DOHH2 (cell line): ENCODE measurements around the gene RBBP8NL.

Experiments
- H3F3A ChIP-seq: fragments of 200-600 bp; sonication (generic), shearing (Covaris generic); 2 replicates; pipeline ENCODE4 v1.6.0; 2016; ENCODE audit warnings: antibody characterized with exemption, mild to moderate bottlenecking; ENCODE audit not compliant: control insufficient read depth, insufficient read depth
- H3K27ac ChIP-seq: fragments of 200-600 bp; sonication (generic); 2 replicates; pipeline ENCODE4 v1.5.1; 2014; ENCODE audit warnings: low read depth, mild to moderate bottlenecking, low read length, moderate library complexity
- H3K27me3 ChIP-seq: fragments of 200-600 bp; sonication (generic); 2 replicates; pipeline ENCODE4 v1.6.1; 2014; ENCODE audit warnings: mild to moderate bottlenecking, low read length, mixed read lengths; ENCODE audit not compliant: control insufficient read depth
- H3K36me3 ChIP-seq: fragments of 200-600 bp; sonication (generic); 2 replicates; pipeline ENCODE4 v1.6.1; 2014; ENCODE audit warnings: mild to moderate bottlenecking, low read length, moderate library complexity, mixed read lengths; ENCODE audit not compliant: control insufficient read depth
- H3K4me1 ChIP-seq: fragments of 200-600 bp; sonication (generic); 2 replicates; pipeline ENCODE4 v1.6.1; 2014; ENCODE audit warnings: mild to moderate bottlenecking, low read length, mixed read lengths; ENCODE audit not compliant: control insufficient read depth
- H3K4me2 ChIP-seq: fragments of 200-600 bp; sonication (generic); 2 replicates; pipeline ENCODE4 v1.6.0; 2014; ENCODE audit warnings: mild to moderate bottlenecking, low read length, moderate library complexity
- H3K4me3 ChIP-seq: fragments of 200-600 bp; sonication (generic); 2 replicates; pipeline ENCODE4 v1.5.1; 2014; ENCODE audit warnings: mild to moderate bottlenecking, low read length, mixed read lengths
- H3K79me2 ChIP-seq: fragments of 200-600 bp; sonication (generic); 2 replicates; pipeline ENCODE4 v1.6.1; 2014; ENCODE audit warnings: mild to moderate bottlenecking, low read length, mixed read lengths; ENCODE audit not compliant: control insufficient read depth
- H3K9me2 ChIP-seq: fragments of 200-600 bp; sonication (generic); replicated peaks from 2 replicates; pipeline ENCODE4 v1.6.1; 2014; ENCODE audit warnings: mild to moderate bottlenecking, low read length, mixed read lengths; ENCODE audit not compliant: control insufficient read depth
- H3K9me3 ChIP-seq: fragments of 200-600 bp; sonication (generic); 2 replicates; pipeline ENCODE4 v1.6.1; 2014; ENCODE audit warnings: antibody characterized with exemption, low read length, mixed read lengths; ENCODE audit not compliant: control insufficient read depth, insufficient read depth
- H4K20me1 ChIP-seq: fragments of 200-600 bp; sonication (generic); 2 replicates; pipeline ENCODE4 v1.6.0; 2014; ENCODE audit warnings: low read depth, mild to moderate bottlenecking, antibody characterized with exemption, low read length, moderate library complexity; ENCODE audit not compliant: control insufficient read depth, insufficient read depth
- EZH2phosphoT487 ChIP-seq: fragments of 200-600 bp; sonication (generic); IDR thresholded peaks from 2 replicates; pipeline ENCODE4 v1.6.1; 2017; ENCODE audit warnings: borderline replicate concordance, mild to moderate bottlenecking, antibody characterized with exemption, low read length, moderate library complexity, mixed read lengths
- TF ChIP-seq, protein P1 (sequence below): fragments of 200-600 bp; sonication (generic); IDR thresholded peaks from one replicate; pipeline ENCODE4 v1.5.1; 2014; ENCODE audit warnings: antibody characterized with exemption, mild to moderate bottlenecking, low read depth, low read length; ENCODE audit not compliant: poor library complexity, severe bottlenecking

The RBBP8NL gene

DNA sequence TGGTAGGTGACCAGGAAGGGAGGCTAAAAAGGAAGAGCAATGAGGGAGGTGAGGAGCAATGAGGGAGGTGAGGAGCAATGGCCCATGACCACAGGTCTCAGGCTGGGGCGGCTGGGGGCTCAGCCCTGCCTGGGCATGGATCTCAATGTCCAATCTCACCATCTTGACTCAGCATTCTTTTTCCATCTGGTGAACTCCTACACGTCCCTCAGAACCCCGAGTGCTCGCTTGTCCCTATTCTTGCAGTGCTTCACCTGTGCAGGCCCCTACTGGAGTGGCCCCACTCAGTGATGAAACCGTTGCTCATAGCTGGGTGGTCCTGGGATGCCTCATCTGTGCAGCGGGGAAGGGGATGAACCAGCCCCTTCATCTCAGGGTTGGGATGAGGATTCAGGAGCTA, 16.9 kb upstream of the RBBP8NL start:
- H3K9me3 ChIP-seq, result no peaks in the 10 kb centered on the region
- no peaks in the 10 kb centered on the region for H3K9me2 ChIP-seq
- H3K4me1 ChIP-seq, result peaks cover 6% of the 10 kb centered on the region
- no peak overlapping the region for H3K4me2 ChIP-seq
- H3K27ac ChIP-seq, result no peak overlapping the region
- no peaks in the 10 kb centered on the region for H3F3A ChIP-seq
- H3K4me3 ChIP-seq, result no peak overlapping the region
- no peaks in the 10 kb centered on the region for H3K36me3 ChIP-seq
- no peak for TF ChIP-seq EZH2phosphoT487
- TF ChIP-seq, protein P1, sequence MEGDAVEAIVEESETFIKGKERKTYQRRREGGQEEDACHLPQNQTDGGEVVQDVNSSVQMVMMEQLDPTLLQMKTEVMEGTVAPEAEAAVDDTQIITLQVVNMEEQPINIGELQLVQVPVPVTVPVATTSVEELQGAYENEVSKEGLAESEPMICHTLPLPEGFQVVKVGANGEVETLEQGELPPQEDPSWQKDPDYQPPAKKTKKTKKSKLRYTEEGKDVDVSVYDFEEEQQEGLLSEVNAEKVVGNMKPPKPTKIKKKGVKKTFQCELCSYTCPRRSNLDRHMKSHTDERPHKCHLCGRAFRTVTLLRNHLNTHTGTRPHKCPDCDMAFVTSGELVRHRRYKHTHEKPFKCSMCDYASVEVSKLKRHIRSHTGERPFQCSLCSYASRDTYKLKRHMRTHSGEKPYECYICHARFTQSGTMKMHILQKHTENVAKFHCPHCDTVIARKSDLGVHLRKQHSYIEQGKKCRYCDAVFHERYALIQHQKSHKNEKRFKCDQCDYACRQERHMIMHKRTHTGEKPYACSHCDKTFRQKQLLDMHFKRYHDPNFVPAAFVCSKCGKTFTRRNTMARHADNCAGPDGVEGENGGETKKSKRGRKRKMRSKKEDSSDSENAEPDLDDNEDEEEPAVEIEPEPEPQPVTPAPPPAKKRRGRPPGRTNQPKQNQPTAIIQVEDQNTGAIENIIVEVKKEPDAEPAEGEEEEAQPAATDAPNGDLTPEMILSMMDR, result no peak
- H4K20me1 ChIP-seq, result no peaks in the 10 kb centered on the region
- H3K79me2 ChIP-seq, result no peaks in the 10 kb centered on the region
- 0 out of 2 replicates have a peak, but pooled peaks cover 3% of the 10 kb centered on the region for H3K27me3 ChIP-seq

DNA sequence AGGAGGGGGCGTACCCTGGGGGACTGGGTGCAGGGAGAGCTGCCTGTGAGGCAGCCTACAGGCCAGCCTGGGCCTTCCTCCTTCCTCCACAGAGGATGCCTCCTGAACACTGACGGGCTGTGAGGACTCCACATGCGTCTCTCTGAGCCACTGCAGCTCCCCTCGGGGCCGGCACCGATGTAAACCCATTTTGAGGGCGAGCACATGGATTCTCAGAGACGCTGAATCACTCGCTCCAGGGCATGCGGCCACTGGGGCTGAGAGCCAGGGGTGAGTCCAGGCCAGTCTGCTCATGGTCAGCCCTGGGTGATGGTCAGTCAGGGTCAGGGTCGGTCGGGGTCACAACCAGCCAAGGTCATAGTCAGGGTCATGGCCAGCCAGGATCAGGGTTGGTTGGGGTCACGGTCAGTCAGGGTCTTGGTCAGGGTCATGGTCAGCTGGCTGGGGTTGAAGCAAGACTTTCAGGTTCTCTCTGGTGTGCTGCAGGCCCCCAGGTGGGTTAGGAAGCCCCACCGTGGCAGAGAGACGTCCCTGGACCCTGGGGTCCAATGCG, 14.7 kb upstream of the RBBP8NL start:
- Histone ChIP-seq H3K9me2 (no peaks in the 10 kb centered on the region), H3K36me3 (no peaks in the 10 kb centered on the region), H3F3A (no peaks in the 10 kb centered on the region), H3K27me3 (0 out of 2 replicates have a peak, but pooled peaks cover 3% of the 10 kb centered on the region), H4K20me1 (no peaks in the 10 kb centered on the region), H3K79me2 (no peaks in the 10 kb centered on the region), H3K4me3 (no peak overlapping the region), H3K4me1 (peaks cover 10% of the 10 kb centered on the region), H3K9me3 (no peaks in the 10 kb centered on the region), H3K27ac (no peak overlapping the region), H3K4me2 (no peak overlapping the region)
- TF ChIP-seq EZH2phosphoT487, result no peak
- TF ChIP-seq, protein P1, result no peak

DNA sequence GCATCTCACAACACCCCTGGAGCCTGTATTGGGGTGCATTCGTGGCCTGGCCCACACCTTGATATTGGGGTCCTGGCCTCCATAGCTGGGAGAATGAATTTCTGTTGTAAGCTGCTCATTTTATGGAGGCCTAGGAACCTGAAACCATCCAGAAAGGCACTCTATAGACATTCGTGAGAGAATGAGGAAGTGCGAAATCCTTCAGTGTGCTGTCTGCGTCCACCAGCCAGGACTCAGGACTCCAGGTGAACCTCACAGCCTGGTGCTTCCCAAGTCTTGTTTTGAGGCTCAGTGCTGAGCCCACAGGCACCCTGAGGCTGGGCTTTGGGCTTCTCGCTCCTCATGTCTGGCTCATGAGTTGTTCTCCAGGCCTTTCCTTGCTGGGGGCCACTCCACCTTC, 11.9 kb upstream of the RBBP8NL start:
- peaks cover 7% of the 10 kb centered on the region; the same call in 1 of the 2 replicates for H3K27me3 ChIP-seq
- H3K9me2 ChIP-seq, result no peaks in the 10 kb centered on the region
- peaks cover 10% of the 10 kb centered on the region for H3K4me1 ChIP-seq
- H3K36me3 ChIP-seq, result no peaks in the 10 kb centered on the region
- 0 out of 2 replicates have a peak, but pooled peaks cover 3% of the 10 kb centered on the region for H4K20me1 ChIP-seq
- TF ChIP-seq EZH2phosphoT487, result no peak
- TF ChIP-seq, protein P1, result no peak
- H3K79me2 ChIP-seq, result no peaks in the 10 kb centered on the region
- no peaks in the 10 kb centered on the region for H3F3A ChIP-seq
- H3K4me3 ChIP-seq, result no peak overlapping the region
- H3K4me2 ChIP-seq, result no peak overlapping the region
- no peaks in the 10 kb centered on the region for H3K9me3 ChIP-seq
- no peak overlapping the region for H3K27ac ChIP-seq
